Femur (tissue), 1 donor: ENCODE measurements around the gene EPHA2.

Experiments
- DNase-seq: peaks from one replicate; pipeline ENCODE4 v3.0.0-alpha.2; 2017

Gene EPHA2

GRCh38 chr1:16134066-16134801 is 21.6 kb downstream of the EPHA2 start:
- no peak for DNase-seq

- DNase-seq, result no peak
These were observed 22.6 kb downstream of the EPHA2 start for GRCh38 chr1:16133007-16133961.

GRCh38 chr1:16132325-16132785 is 23.5 kb downstream of the EPHA2 start:
- DNase-seq, result no peak

- DNase-seq, result no peak
These were observed 24.1 kb downstream of the EPHA2 start for GRCh38 chr1:16131636-16132324.

- no peak for DNase-seq
These were observed 25.0 kb downstream of the EPHA2 start for GRCh38 chr1:16130827-16131226.

- DNase-seq, result no peak
These were observed 25.8 kb downstream of the EPHA2 start for GRCh38 chr1:16129921-16130543.

GRCh38 chr1:16129316-16129715 is 26.6 kb downstream of the EPHA2 start:
- no peak for DNase-seq

- DNase-seq, result no peak
These were observed 27.5 kb downstream of the EPHA2 start for GRCh38 chr1:16128338-16128741.

- no peak for DNase-seq
These were observed 28.1 kb downstream of the EPHA2 start for GRCh38 chr1:16127676-16128337.

- no peak for DNase-seq
These were observed 28.9 kb downstream of the EPHA2 start for GRCh38 chr1:16126743-16127515.

GRCh38 chr1:16126160-16126559 is 29.7 kb downstream of the EPHA2 start:
- no peak for DNase-seq

- DNase-seq, result no peak
These were observed 30.4 kb downstream of the EPHA2 start for GRCh38 chr1:16125483-16125882.

GRCh38 chr1:16125088-16125470 is 30.8 kb downstream of the EPHA2 start:
- DNase-seq, result no peak

- no peak for DNase-seq
These were observed 31.3 kb downstream of the EPHA2 start for GRCh38 chr1:16124377-16125087.

- DNase-seq, result no peak
These were observed 33.0 kb downstream of the EPHA2 start for GRCh38 chr1:16122916-16123315.

- no peak for DNase-seq
These were observed 33.5 kb downstream of the EPHA2 start for GRCh38 chr1:16122350-16122881.

- DNase-seq, result no peak
These were observed 34.9 kb downstream of the EPHA2 start for GRCh38 chr1:16120940-16121410.

GRCh38 chr1:16120407-16120806 is 35.5 kb downstream of the EPHA2 start:
- peak; percentile 17 for DNase-seq

- no peak for DNase-seq
These were observed 35.9 kb downstream of the EPHA2 start for GRCh38 chr1:16119926-16120325.

GRCh38 chr1:16119504-16119903 is 36.4 kb downstream of the EPHA2 start:
- DNase-seq, result no peak
